ENCODE data around the gene SSH2.
"Not testable (repeated sequence)": the region's sequence is repeated elsewhere in the genome, so short reads cannot be mapped to it uniquely, and the experiment has no call there.

Gene SSH2

GRCh38 chr17:29927546-29927945 is 2.5 kb downstream of the SSH2 start:
- DNase-seq = no peak

- no peak for DNase-seq
Measured at GRCh38 chr17:29924786-29925185, 5.2 kb downstream of the SSH2 start.

DNA sequence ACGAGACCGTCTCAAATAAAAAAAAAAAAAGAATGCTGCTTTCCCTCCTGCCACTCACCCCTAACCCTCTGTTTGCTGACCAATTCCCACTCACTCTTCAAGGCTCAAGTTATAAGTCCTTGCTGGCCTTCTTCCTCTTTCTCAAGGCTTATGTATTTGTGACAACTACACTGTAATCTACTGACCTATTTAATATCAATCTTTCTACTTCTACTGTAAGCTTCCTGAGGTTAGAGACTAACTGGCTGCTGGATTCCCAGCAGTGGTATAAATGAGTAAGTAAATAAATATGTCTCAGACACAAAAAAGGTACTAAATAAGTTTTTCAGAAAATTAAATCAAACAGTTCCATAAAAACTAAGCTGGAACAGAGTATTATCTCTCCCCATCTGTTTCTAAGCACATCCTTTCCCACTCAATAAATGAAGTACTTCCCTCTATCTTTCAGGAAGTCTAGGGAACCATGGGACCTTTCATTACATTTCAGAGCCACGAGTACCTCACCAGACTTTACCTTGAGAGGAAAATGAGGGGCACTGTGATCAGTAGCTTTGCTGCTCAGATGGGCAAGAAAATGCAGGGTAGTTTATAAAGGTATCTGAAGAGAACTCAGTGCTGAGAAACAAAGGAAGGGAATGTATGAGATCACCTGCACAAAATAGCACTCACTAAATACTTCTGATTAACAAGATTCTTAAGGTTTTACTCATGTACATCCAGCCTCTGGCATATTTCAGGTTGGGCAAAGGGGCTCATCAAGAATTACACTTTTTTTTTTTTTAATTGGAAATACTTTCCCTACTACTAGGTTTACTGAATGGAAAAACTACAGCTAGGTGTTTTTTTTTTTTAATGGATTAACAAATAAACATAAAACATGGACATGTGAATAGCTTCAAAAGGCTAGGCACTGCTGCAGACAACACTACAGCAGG is 10.8 kb downstream of the SSH2 start:
- DNase-seq = no peak

DNA sequence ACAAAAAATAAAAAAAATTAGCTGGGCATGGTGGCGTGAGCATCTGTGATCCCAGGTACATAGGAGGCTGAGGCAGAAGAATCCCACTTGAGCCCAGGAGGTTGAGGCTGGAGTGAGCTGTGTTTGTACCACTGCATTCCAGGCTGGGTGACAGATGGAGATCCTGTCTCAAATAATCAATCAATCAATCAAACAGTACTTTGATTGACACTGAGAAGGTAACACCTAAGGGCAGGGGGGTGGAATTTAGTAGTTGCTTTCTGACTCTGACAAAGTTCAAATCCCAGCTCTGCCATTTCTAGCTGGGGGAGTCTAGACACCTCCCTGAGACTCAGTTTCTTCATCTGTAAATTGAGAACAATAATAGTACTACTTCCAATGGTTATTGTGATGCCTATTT is 12.0 kb downstream of the SSH2 start:
- DNase-seq = no peak

- DNase-seq = no peak
Measured at GRCh38 chr17:29914819-29915537, 15.1 kb downstream of the SSH2 start.

GRCh38 chr17:29911641-29912177 is 18.3 kb downstream of the SSH2 start:
- DNase-seq = no peak

DNA sequence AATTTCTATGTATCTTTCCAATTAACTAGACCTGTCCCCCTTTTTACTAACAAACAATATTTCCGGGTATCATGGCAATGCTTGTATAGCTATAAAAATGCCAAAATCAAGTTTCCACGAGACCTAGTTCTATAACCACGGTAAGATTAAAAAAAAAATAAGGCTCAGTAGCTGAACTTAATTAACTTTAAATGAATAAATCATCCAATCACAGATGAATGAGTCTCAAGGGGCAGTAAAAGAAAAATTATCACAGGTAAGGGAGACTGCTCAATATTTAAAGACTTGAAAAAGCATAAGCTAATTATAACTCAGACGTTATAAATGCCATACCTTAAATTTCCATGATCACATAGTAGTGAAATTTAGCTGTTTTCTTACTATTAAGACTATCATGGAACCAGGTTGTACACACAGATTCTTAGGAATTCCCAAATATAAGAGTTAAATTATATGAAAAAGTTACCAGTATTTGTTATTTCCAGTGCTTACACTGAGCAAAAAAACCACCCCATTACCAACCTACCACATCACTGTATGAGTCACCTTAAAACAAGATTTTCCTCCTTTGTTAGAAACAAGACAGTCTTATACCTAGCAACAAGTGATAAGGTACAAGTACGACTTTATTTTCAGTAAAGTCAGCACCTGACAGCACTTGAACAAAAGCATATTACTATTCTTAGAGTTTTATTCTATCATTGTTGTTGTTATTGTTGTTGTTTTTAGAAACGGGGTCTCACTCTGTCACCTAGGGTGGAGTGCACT is 20.6 kb downstream of the SSH2 start:
- DNase-seq = no peak

GRCh38 chr17:29906969-29907368 is 23.1 kb downstream of the SSH2 start:
- no peak for DNase-seq

- DNase-seq = no peak
Measured at GRCh38 chr17:29905879-29906167, 24.2 kb downstream of the SSH2 start.

DNA sequence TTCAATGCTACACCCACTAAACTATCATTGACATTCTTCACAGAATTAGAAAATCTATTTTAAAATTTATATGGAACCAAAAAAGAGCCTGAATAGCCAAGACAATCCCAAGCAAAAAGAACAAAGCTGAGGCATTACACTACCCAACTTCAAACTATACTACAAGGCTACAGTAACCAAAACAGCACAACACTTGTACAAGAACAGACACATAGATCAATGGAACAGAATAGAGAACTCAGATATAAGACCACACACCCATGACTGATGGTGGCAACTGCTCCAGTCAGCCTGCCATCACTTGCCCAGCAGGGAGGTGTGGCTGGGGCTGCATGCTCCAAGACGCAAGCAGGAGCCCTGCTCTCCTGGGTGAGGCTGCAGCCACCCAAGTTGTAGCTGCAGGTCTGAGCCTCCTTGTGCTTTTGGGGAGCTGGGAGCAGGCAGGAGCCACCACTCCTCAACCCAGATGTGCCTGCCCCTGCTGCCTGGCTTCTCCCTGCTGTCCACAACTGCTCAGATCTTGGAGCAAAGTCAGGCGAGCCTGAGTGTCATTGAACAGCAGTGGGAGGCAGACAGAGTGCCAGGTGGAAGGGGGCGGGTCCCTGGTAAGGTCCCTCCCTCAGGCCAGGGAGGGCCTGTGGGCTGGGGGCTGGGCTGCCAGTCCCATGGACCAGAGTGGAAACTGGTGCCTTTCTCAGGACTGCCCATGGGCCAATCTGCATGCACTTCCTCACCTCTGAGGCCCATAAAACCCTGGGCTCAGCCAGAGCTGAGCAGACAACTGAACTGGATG is 24.7 kb downstream of the SSH2 start:
- DNase-seq = no peak

DNA sequence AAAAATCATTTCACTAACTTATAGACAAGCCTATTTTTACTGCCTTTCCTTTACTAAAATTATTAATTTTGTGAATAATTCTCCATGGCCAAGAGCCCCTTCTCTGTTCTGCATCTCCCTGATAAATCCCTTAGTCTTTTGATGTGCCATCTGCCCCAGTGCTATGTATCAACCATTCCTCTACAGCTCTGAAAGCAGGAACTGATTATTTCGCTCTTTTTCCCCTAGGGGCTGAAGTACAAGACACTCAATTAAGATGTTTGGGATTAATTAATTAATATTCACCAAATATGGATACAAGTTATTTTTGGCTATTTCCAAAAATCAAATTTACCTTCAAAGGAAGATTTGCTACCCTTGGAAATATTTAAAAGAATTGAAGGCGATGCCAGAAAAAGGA is 26.6 kb downstream of the SSH2 start:
- DNase-seq = no peak

- DNase-seq = not testable (repeated sequence)
Measured at GRCh38 chr17:29897136-29897535, 32.9 kb downstream of the SSH2 start.

- no peak for DNase-seq
Measured at GRCh38 chr17:29892201-29892600, 37.8 kb downstream of the SSH2 start.

DNA sequence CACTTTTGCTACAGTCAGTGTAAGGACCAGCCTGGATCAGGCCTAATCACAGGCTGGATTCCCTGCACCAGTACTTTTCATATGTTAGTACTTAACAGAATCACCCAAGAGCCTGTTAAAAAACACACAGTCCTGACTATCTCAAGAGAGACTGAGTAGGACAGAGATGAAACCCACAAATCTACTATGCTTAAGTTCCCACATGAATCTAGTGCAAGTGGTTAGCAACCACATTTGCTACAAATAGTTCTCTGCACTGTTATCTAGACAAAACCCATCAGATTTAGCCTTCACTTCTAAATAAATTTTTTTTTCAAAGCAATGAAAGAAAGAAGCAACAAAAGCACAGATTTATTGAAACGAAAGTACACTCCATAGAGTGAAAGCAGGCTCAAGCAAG is 38.9 kb downstream of the SSH2 start:
- DNase-seq = no peak

- DNase-seq = no peak
Measured at GRCh38 chr17:29885031-29885640, 44.9 kb downstream of the SSH2 start.

- no peak for DNase-seq
Measured at GRCh38 chr17:29883497-29883896, 46.5 kb downstream of the SSH2 start.

DNA sequence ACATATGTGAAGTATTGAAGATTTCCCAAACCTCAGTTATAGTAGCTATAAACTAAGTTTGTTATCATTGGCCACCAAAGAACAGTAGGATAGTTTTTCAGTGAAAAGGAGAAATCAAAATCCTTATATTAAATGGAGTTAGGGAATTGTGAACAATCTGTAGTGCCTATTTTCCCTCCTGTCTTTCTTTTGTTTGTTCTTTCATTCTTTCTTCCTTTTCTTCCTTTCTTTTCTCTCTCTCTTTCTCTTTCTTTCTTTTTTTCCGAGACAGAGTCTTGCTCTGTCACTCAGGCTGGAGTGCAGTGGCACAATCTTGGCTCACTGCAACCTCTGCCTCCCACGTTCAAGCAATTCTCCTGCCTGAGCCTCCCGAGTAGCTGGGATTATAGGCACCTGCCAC is 48.8 kb downstream of the SSH2 start:
- no peak for DNase-seq

GRCh38 chr17:29880031-29880430 is 50.0 kb downstream of the SSH2 start:
- DNase-seq = no peak

GRCh38 chr17:29874931-29875596 is 55.0 kb downstream of the SSH2 start:
- no peak for DNase-seq

DNA sequence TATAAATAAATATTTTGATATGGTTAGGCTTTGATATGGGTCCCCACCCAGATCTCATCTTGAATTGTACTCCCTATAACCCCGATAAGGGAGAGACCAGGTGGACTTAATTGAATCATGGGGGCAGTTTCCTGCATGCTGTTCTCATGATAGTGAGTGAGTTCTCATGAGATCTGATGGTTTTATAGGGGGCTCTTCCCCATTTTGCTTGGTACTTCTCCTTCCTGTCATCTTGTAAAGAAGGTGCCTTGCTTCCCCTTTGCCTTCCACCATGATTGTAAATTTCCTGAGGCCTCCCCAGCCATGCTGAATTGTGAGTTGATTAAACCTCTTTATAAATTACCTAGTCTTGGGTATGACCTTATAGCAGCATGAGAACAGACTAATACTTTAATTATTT is 55.7 kb downstream of the SSH2 start:
- not testable (repeated sequence) for DNase-seq

DNA sequence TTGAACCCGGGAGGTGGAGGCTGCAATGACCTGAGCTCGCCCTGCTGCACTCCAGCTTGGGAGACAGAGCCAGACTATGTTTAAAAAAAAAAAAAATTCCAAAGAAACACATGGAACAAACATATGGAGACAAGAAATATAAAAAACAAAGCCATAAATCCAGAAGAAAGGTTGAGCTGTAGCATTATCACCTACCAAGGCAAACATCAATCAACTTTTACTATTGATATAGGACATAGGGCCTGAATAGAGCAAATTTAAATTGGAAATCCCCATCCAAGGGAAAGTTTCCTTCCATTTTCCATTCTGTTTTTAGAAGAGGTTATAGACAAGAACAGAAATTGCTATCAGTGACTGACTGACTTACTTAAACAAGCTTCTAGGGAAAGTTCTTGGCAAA is 56.6 kb downstream of the SSH2 start:
- no peak for DNase-seq

All from NCI-H1092 (cell line).